KOPT-K1 (cell line): ENCODE measurements around the gene KRT84.

Experiments used
- H3K27ac ChIP-seq: fragments of 200-600 bp; sonication (generic); 2 replicates; pipeline ENCODE4 v1.5.1; 2016; ENCODE audit warnings: antibody characterized with exemption, mild to moderate bottlenecking, low read depth, low read length; ENCODE audit not compliant: poor library complexity, severe bottlenecking
- H3K36me3 ChIP-seq: fragments of 200-600 bp; sonication (generic); 2 replicates; pipeline ENCODE4 v1.5.1; 2017; ENCODE audit warnings: antibody characterized with exemption, mild to moderate bottlenecking, low read length, moderate library complexity; ENCODE audit not compliant: insufficient read depth
- H3K9me3 ChIP-seq: fragments of 200-600 bp; sonication (generic); 2 replicates; pipeline ENCODE4 v1.5.1; 2017; ENCODE audit warnings: antibody characterized with exemption, low read length, mild to moderate bottlenecking; ENCODE audit not compliant: insufficient read depth, poor library complexity, severe bottlenecking

The KRT84 gene

GRCh38 chr12:52385226-52385702 lies at the start of gene KRT84:
KRT84 (minus strand) TSS chr12:52385652; CDS start chr12:52385585, 67 bp downstream.
- Histone ChIP-seq H3K9me3 (no peaks in the 10 kb centered on the region), H3K27ac (no peak within 1 kb of the TSS), H3K36me3 (no peaks in the 10 kb centered on the region)

- Histone ChIP-seq H3K36me3 (no peaks in the 10 kb centered on the region), H3K27ac (no peak overlapping the region), H3K9me3 (no peaks in the 10 kb centered on the region)
These were observed 49.5 kb upstream of the KRT84 start for GRCh38 chr12:52434760-52435530.

- Histone ChIP-seq H3K9me3 (no peaks in the 10 kb centered on the region), H3K27ac (no peak within 1 kb of the TSS), H3K36me3 (no peaks in the 10 kb centered on the region)
These were observed 48.8 kb upstream of the KRT84 start, which contains the start of gene KRT75 for GRCh38 chr12:52434081-52434733. KRT75 (minus strand) TSS chr12:52434371; CDS start chr12:52434304, 67 bp downstream.

GRCh38 chr12:52433501-52434080 lies 48.1 kb upstream of the KRT84 start:
- Histone ChIP-seq H3K27ac (no peak overlapping the region), H3K36me3 (no peaks in the 10 kb centered on the region), H3K9me3 (no peaks in the 10 kb centered on the region)

DNA sequence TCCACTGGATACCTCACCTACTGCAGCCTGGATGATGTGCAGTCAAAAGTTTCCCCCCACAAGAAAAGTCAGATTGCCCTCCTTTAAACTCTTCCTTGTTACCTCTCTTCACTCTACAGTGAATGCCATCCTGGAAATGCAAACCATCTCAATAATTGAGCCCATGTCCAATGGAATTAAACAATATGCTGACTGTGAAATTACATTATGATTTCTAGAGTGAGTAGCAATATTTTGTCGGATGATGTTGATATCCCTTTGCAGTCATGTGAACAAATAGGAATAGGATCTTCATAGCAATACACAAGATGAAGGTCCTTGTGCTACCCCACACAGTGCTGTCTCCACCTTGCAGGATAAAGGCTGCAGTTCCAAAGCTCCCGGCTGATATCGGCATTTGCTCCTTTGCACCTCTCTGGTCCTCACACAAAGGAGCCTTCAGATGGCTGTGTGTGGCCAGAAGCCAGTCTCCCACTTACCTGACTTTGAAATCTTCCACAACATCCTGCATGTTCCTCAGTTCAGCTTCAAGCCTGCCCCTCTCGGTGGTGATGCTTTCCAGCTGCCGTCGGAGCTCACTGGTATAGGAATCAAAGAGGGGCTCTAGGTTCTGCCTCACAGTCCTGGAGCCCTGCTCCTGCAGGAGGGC lies 47.2 kb upstream of the KRT84 start:
- Histone ChIP-seq H3K9me3 (no peaks in the 10 kb centered on the region), H3K36me3 (no peaks in the 10 kb centered on the region), H3K27ac (no peak overlapping the region)

DNA sequence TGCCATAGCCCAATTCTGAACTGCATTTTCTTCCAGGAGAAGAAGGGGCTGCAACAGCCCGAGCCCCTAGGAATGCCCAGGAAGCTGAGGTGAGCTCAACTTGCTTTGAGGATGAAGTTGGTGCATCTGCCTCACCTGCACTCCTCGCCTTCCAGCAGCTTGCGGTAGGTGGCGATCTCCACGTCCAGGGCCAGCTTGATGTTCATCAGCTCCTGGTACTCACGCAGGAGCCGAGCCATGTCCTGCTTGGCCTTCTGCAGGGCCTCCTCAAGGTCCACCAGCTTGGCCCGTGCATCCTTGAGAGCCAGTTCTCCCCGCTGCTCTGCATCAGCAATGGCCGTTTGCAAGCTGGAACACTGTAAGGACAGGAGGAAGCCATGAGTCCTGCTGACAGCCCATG lies 42.7 kb upstream of the KRT84 start:
- H3K36me3 ChIP-seq, result no peaks in the 10 kb centered on the region
- no peaks in the 10 kb centered on the region for H3K9me3 ChIP-seq
- no peak overlapping the region for H3K27ac ChIP-seq

GRCh38 chr12:52427083-52427482 lies 41.6 kb upstream of the KRT84 start:
- Histone ChIP-seq H3K27ac (no peak overlapping the region), H3K36me3 (no peaks in the 10 kb centered on the region), H3K9me3 (no peaks in the 10 kb centered on the region)

DNA sequence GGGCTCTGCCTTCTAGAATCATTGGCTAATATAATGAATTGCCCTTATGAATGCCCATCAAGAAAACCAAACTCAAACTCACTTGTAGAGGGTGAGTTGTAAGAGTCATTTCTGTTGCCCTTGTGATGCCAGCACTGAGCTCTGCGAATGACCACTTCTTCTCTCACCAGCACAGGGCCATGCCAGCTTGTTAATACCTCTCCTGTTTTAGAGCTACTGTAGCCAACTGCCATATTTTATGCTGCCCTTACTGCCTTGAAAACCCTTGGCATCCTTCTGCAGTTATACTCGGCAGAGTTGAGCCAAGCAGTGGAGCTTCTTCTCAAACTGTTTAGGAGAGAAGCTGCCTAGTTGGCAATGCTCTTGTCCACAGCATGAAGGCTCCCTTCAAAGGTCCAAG lies 40.6 kb upstream of the KRT84 start:
- H3K27ac ChIP-seq, result no peak overlapping the region
- no peaks in the 10 kb centered on the region for H3K9me3 ChIP-seq
- H3K36me3 ChIP-seq, result no peaks in the 10 kb centered on the region

GRCh38 chr12:52425466-52425865 lies 40.0 kb upstream of the KRT84 start:
- Histone ChIP-seq H3K36me3 (no peaks in the 10 kb centered on the region), H3K27ac (no peak overlapping the region), H3K9me3 (no peaks in the 10 kb centered on the region)

- Histone ChIP-seq H3K36me3 (no peaks in the 10 kb centered on the region), H3K9me3 (no peaks in the 10 kb centered on the region), H3K27ac (no peak overlapping the region)
These were observed 38.4 kb upstream of the KRT84 start for GRCh38 chr12:52423661-52424500.

DNA sequence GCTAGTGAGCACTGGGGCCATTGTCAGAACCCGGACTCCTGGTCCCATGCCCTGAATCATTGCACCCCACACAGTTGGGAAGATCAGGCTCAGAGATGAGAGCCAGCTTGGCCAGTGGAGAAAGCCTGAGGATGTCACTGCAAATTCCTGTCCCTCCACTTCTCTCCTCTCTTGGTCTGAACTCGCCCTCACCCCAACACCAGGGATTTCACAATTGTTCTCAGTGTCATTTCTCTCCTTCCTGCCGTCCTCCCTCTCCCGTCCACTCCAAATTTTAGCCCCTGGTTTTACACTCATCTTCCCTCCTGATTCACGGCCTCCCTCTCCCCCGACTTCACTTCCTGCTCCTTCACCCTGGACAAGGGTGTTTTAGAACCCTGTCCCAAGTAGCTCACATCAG lies 37.6 kb upstream of the KRT84 start:
- H3K27ac ChIP-seq, result no peak overlapping the region
- no peaks in the 10 kb centered on the region for H3K9me3 ChIP-seq
- H3K36me3 ChIP-seq, result no peaks in the 10 kb centered on the region

DNA sequence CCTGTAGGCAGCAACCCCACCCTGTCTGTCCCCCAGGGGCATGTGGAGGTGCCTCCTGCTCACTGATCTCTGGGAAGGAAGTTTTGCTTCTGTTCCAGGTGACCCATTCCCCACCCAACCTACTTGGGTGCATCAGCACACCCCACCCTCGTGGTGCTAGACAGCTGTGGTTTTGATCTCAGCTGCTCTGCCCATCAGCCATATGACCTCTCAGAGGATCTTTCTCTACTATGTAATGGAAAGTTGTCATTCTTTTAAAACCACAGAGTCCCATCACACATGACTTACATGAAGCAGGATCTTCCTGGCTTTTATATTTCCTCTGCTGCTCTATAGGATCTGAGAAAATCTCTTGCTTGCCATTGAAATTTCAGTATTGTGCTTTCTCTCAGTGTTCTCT lies 34.2 kb upstream of the KRT84 start:
- no peaks in the 10 kb centered on the region for H3K9me3 ChIP-seq
- no peak overlapping the region for H3K27ac ChIP-seq
- no peaks in the 10 kb centered on the region for H3K36me3 ChIP-seq

GRCh38 chr12:52418576-52419110 lies 33.2 kb upstream of the KRT84 start:
- no peak overlapping the region for H3K27ac ChIP-seq
- H3K36me3 ChIP-seq, result no peaks in the 10 kb centered on the region
- H3K9me3 ChIP-seq, result no peaks in the 10 kb centered on the region

GRCh38 chr12:52417740-52418139 lies 32.3 kb upstream of the KRT84 start:
- no peaks in the 10 kb centered on the region for H3K9me3 ChIP-seq

More at GRCh38 chr12:52417740-52418139, 32.3 kb upstream of the KRT84 start:
- H3K27ac ChIP-seq, result no peak overlapping the region
- no peaks in the 10 kb centered on the region for H3K36me3 ChIP-seq
